Measurements from ENCODE around the gene GPR50. TPM values are rescaled to one million over a fixed set of nuclear protein-coding genes. Genes with fewer than 3 reads are reported as not detected.

GPR50 gene
- polyA plus RNA-seq, 1 experiment, result not detected

DNA sequence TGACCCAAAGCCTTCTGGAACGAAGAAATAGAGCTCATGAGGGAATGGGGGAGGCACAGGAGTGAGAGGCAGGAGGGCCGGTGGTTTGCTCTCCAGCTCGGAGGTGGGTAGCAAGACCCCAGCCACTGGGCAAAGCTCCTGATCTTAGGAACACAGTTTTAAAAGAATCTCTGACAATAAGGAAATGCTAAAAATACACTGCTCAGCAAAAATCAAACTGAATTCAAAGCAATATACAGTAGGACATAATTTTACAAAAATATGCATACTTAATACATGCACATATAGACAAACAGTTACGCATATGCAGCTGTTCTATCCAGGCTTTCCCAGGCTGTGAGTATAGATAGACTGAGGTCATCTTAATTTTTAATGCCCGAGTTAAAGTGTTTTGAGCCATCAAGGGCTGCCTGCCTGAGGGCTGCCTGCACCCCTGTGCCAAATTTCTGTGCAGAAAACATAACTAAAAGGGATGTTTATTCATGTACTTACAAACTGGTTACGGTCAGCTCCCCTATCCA is 6.9 kb downstream of the GPR50 start:
- no peak for DNase-seq (ENCODE audit: low read depth, low spot score)
- no peak overlapping the region for H3K4me3 ChIP-seq (ENCODE audit: low read depth, low read length)
- no peak overlapping the region for H3K27ac ChIP-seq (ENCODE audit: low read depth, low read length)
- no peaks in the 10 kb centered on the region for H3K9me3 ChIP-seq (ENCODE audit: control insufficient read depth, insufficient read depth, low read length)
- POLR2A ChIA-PET, result no interaction called here
- TF ChIP-seq, protein P1, sequence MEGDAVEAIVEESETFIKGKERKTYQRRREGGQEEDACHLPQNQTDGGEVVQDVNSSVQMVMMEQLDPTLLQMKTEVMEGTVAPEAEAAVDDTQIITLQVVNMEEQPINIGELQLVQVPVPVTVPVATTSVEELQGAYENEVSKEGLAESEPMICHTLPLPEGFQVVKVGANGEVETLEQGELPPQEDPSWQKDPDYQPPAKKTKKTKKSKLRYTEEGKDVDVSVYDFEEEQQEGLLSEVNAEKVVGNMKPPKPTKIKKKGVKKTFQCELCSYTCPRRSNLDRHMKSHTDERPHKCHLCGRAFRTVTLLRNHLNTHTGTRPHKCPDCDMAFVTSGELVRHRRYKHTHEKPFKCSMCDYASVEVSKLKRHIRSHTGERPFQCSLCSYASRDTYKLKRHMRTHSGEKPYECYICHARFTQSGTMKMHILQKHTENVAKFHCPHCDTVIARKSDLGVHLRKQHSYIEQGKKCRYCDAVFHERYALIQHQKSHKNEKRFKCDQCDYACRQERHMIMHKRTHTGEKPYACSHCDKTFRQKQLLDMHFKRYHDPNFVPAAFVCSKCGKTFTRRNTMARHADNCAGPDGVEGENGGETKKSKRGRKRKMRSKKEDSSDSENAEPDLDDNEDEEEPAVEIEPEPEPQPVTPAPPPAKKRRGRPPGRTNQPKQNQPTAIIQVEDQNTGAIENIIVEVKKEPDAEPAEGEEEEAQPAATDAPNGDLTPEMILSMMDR (IDR thresholded peaks at IDR 0.05; ENCODE audit: low read depth, low read length), result no peak
- CTCF ChIA-PET, result no interaction called here
- peaks cover under 1% of the 10 kb centered on the region for H3K27me3 ChIP-seq (ENCODE audit: control insufficient read depth, insufficient read depth, low read length)

DNA sequence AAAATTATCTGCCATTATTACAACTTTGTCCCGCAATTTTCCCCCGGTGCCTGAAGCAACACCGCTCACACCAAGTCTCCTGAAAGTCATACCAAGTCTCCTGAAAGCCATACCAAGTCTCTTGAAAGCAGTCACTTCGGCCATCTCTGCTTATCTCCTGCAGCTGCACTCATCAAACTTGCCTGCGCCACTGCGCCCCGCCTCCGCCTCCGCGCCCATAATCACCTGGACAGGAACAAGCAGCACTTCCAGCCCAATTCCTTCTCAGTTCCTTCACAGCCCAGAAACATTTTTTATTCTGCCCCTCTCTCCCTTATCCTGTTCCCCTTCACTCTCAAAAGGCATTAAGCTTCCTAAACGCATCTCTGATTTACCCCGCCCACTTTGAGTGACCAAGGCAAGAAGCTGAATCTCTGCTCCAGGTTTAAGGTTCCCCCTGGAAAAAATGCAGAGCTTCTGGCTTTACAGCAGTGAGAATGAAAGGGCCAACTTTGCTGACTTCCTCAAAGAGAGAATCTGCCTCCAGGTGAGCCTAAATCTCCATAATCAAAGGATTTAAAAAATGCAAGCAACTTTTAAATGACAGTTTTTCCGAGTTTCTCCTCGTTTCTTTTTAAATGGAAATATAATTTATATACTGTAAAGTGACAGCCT is 7.7 kb downstream of the GPR50 start:
- POLR2A ChIA-PET, result no interaction called here
- Histone ChIP-seq H3K4me3 (ENCODE audit: low read depth, low read length) (no peak overlapping the region), H3K9me3 (ENCODE audit: control insufficient read depth, insufficient read depth, low read length) (no peaks in the 10 kb centered on the region), H3K27me3 (ENCODE audit: control insufficient read depth, insufficient read depth, low read length) (no peaks in the 10 kb centered on the region), H3K27ac (ENCODE audit: low read depth, low read length) (no peak overlapping the region)
- TF ChIP-seq, protein P1 (IDR thresholded peaks at IDR 0.05; ENCODE audit: low read depth, low read length), result no peak
- CTCF ChIA-PET, result no interaction called here
- DNase-seq (ENCODE audit: low read depth, low spot score), result no peak

DNA sequence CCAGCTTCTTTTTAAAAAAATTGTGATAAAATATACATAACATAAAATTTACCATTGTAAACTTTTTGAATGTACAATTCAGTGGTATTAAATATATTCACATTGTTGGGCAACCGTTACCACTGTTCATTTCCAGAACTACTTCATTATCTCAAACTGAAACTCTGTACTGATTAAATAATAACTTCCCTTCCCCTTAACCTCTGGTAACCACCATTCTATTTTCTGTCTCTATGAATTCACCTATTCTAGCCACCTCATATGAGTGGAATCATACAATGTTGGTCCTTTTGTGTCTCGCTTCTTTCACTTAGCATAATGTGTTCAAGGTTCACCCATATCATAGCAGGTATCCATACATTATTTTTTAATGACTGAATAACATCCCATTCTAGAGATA is 8.3 kb downstream of the GPR50 start:
- POLR2A ChIA-PET, result no interaction called here
- H3K27me3 ChIP-seq (ENCODE audit: control insufficient read depth, insufficient read depth, low read length), result no peaks in the 10 kb centered on the region
- H3K4me3 ChIP-seq (ENCODE audit: low read depth, low read length), result no peak overlapping the region
- DNase-seq (ENCODE audit: low read depth, low spot score), result no peak
- H3K9me3 ChIP-seq (ENCODE audit: control insufficient read depth, insufficient read depth, low read length), result no peaks in the 10 kb centered on the region
- TF ChIP-seq, protein P1 (IDR thresholded peaks at IDR 0.05; ENCODE audit: low read depth, low read length), result no peak
- H3K27ac ChIP-seq (ENCODE audit: low read depth, low read length), result no peak overlapping the region
- CTCF ChIA-PET, result no interaction called here

DNA sequence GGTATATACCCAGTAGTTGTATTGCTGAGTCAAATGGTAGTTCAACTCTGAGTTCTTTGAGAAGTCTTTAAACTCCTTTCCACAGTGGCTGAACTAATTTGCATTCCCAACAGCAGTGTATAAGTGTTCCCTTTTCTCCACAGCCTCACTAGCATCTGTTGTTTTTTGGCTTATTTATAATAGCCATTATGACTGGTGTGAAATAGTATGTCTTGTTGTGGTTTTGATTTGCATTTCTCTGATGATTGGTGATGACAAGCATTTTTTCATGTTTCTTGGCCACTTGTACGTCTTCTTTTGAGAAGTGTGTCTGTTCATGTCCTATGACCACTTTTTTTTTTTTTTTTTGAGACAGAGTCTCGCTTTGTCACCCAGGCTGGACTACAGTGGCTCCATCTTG is 30.5 kb downstream of the GPR50 start:
- no peaks in the 10 kb centered on the region for H3K9me3 ChIP-seq (ENCODE audit: control insufficient read depth, insufficient read depth, low read length)
- TF ChIP-seq, protein P1 (IDR thresholded peaks at IDR 0.05; ENCODE audit: low read depth, low read length), result no peak
- ChIA-PET CTCF (no interaction called here), POLR2A (no interaction called here)
- H3K4me3 ChIP-seq (ENCODE audit: low read depth, low read length), result no peak overlapping the region
- no peak overlapping the region for H3K27ac ChIP-seq (ENCODE audit: low read depth, low read length)
- DNase-seq (ENCODE audit: low read depth, low spot score), result no peak
- no peaks in the 10 kb centered on the region for H3K27me3 ChIP-seq (ENCODE audit: control insufficient read depth, insufficient read depth, low read length)

DNA sequence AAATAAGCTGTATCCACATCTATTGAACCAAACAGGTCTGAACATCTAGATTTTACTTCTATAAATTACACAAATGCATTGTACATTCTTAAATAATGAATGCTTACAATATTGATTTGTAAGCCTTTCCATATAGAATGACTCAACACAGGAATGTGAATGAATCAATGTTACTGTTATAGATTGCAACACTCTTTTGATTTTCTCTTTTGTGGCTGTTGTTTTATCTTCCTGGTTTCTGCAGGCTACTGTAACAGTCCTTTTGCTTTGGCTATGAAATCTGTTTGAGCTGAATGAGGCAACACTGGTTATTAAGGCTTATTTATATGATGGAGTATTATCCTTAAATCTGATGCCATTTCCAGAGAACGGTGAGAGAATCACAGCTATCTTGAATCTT is 49.5 kb downstream of the GPR50 start:
- no peak overlapping the region for H3K27ac ChIP-seq (ENCODE audit: low read depth, low read length)
- no peak for DNase-seq (ENCODE audit: low read depth, low spot score)
- ChIA-PET POLR2A (no interaction called here), CTCF (no interaction called here)
- TF ChIP-seq, protein P1 (IDR thresholded peaks at IDR 0.05; ENCODE audit: low read depth, low read length), result no peak
- H3K27me3 ChIP-seq (ENCODE audit: control insufficient read depth, insufficient read depth, low read length), result no peaks in the 10 kb centered on the region
- no peaks in the 10 kb centered on the region for H3K9me3 ChIP-seq (ENCODE audit: control insufficient read depth, insufficient read depth, low read length)
- no peak overlapping the region for H3K4me3 ChIP-seq (ENCODE audit: low read depth, low read length)

Data from AG04450 (cell line).